GM13977 (cell line): ENCODE data around the gene GBA3.

ENCODE experiments used
- DNase-seq: peaks from one replicate; pipeline ENCODE4 v3.0.0; 2012; ENCODE audit warnings: low spot score
- in situ Hi-C: fragments of 300-500 bp; cut with MboI; formaldehyde crosslinking; loops from one replicate; pipeline ENCODE4 v1.12.0; 2022; ENCODE audit warnings: low sequenced_read_pairs, low pct_unique_long_range_greater_than_20kb, mixed read lengths, inconsistent platforms; ENCODE audit not compliant: unreplicated experiment
- TF ChIP-seq, protein P1 (sequence below): IDR thresholded peaks from 2 replicates; pipeline ENCODE4 v1.5.1; 2012; ENCODE audit warnings: mild to moderate bottlenecking, control low read depth; ENCODE audit not compliant: insufficient read depth; ENCODE audit errors: extremely low read depth, missing control alignments

The GBA3 gene

GRCh38 chr4:22676063-22676462 lies 16.7 kb upstream of the GBA3 start:
- no peak for DNase-seq
- in situ Hi-C loops = loop anchor here (25.0 kb wide), 1 partner anchor 889 kb away; no protein-coding TSS in a partner anchor
- TF ChIP-seq, protein P1, sequence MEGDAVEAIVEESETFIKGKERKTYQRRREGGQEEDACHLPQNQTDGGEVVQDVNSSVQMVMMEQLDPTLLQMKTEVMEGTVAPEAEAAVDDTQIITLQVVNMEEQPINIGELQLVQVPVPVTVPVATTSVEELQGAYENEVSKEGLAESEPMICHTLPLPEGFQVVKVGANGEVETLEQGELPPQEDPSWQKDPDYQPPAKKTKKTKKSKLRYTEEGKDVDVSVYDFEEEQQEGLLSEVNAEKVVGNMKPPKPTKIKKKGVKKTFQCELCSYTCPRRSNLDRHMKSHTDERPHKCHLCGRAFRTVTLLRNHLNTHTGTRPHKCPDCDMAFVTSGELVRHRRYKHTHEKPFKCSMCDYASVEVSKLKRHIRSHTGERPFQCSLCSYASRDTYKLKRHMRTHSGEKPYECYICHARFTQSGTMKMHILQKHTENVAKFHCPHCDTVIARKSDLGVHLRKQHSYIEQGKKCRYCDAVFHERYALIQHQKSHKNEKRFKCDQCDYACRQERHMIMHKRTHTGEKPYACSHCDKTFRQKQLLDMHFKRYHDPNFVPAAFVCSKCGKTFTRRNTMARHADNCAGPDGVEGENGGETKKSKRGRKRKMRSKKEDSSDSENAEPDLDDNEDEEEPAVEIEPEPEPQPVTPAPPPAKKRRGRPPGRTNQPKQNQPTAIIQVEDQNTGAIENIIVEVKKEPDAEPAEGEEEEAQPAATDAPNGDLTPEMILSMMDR = no peak

DNA sequence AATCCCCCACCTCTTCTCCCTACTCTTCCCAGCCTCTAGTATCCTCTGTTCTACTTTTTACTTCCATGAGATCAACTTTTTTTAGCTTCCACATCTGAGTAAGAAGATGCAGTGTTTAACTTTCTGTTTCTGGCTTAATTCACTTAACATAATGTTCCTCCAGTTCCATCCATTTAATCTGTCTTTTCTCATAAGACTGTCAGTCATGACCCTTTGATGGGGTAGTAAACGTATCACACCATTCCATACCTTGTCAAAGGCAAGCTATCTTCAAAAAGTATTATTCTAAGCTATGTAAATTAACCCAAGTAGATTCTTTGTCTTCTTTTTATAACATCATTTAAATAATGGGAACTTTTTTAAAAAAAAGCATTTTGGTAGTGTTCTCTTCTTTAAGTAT lies 15.0 kb upstream of the GBA3 start:
- in situ Hi-C loops = loop anchor here (25.0 kb wide), 1 partner anchor 890 kb away; no protein-coding TSS in a partner anchor

GRCh38 chr4:22678940-22679854 lies 13.5 kb upstream of the GBA3 start:
- TF ChIP-seq, protein P1 = no peak
- in situ Hi-C loops = loop anchor here (25.0 kb wide), 1 partner anchor 892 kb away; no protein-coding TSS in a partner anchor
- DNase-seq = no peak

More for the DNA sequence above, 15.0 kb upstream of the GBA3 start:
- TF ChIP-seq, protein P1 = no peak
- DNase-seq = no peak

DNA sequence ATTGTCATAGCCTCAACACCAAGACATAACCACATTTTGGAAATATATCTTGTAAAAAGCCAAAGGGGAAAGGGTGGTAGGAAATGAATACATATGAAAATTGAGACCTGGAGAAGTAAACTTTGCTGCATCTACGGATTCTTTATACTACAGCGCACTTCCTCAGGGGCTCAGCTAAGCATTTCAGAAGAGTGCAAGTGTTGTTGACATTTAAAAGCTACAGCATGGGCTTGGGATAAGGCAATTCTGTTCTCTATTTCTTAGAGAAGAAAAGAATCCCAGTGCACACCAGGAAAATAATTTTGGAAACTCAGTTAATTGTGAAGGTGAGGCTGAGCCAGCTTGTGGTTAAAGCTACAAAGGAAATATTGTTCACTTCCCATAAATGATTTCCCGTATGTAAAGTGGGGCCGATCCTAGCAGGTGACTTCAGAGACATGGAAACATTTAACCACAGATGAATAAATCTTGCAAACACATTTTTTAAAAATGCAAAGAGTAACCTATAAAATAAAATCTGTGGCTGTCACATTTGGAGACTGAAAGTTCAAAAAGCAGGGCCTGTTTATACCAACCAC lies 12.6 kb upstream of the GBA3 start:
- TF ChIP-seq, protein P1 = no peak
- no peak for DNase-seq
- in situ Hi-C loops = loop anchor here (25.0 kb wide), 1 partner anchor 893 kb away; no protein-coding TSS in a partner anchor

GRCh38 chr4:22683726-22684125 lies 9.0 kb upstream of the GBA3 start:
- TF ChIP-seq, protein P1 = no peak
- in situ Hi-C loops = loop anchor here (25.0 kb wide), 1 partner anchor 896 kb away; no protein-coding TSS in a partner anchor
- DNase-seq = no peak

DNA sequence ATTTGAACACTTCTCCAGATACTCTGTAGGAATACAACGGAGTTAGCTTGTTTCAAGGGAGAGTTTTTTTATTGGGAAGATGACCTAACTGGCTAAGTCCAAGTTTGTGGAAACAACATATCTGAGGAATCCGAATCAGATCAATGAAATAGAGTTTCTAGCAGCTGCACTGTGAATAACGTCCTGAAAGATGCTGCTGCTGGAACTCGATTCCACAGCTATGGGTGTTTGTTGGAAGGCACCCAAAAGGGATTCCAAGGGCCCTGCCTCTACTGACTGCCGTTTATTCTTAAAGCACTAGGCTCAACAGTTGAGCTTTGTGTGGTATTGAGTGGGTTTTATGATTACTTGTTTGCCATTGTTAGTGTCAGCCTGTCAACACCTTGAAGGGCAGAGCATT lies 6.6 kb upstream of the GBA3 start:
- TF ChIP-seq, protein P1 = no peak
- no peak for DNase-seq
- in situ Hi-C loops = loop anchor here (25.0 kb wide), 1 partner anchor 899 kb away; no protein-coding TSS in a partner anchor
